Measurements from ENCODE around the gene CAMSAP3.

- TF ChIP-seq CTCF (IDR thresholded peaks at IDR 0.05; ENCODE audit: borderline replicate concordance, extremely low read depth, low read length, poor library complexity, severe bottlenecking), result no peak
- TF ChIP-seq EZH2 (IDR thresholded peaks at IDR 0.05; ENCODE audit: borderline replicate concordance, low read depth, low read length, severe bottlenecking), result no peak
Observed at GRCh38 chr19:7665076-7665475, 69.4 kb downstream of the CAMSAP3 start.

Measured in DND-41 (cell line).